ENCODE data around the gene CCDC40. TPM values are rescaled to one million over a fixed set of nuclear protein-coding genes. Genes with fewer than 3 reads are reported as not detected.

Gene CCDC40
- total and polyA plus RNA-seq, 2 of the 13 experiments (the other 11 are each of a cell fraction or from before 2014, with no cell fraction given): 4.1 to 5.5 TPM

- TF ChIP-seq ZNF256 (CRISPR knock-in tag; conservative IDR thresholded peaks at IDR 0.05) (no peak), TSC22D2 (CRISPR knock-in tag; IDR thresholded peaks at IDR 0.05; ENCODE audit: borderline replicate concordance) (no peak), GATAD2A (CRISPR knock-in tag; IDR thresholded peaks at IDR 0.05) (peak; percentile 81), ZNF761 (CRISPR knock-in tag; conservative IDR thresholded peaks at IDR 0.05) (no peak), CBX5 (CRISPR knock-in tag; IDR thresholded peaks at IDR 0.05; ENCODE audit: borderline replicate concordance) (no peak; the same call in 1 of the 2 replicates), CAMTA2 (CRISPR knock-in tag; IDR thresholded peaks at IDR 0.05; ENCODE audit: borderline replicate concordance) (no peak), KLF13 (CRISPR knock-in tag; IDR thresholded peaks at IDR 0.05) (no peak), RELA (CRISPR knock-in tag; IDR thresholded peaks at IDR 0.05) (no peak), TAF15 (IDR thresholded peaks at IDR 0.05; ENCODE audit: low read depth, low read length, poor library complexity, severe bottlenecking) (no peak), ASH2L (IDR thresholded peaks at IDR 0.05; ENCODE audit: insufficient read length, low read depth, low read length) (no peak), CBX2 (IDR thresholded peaks at IDR 0.05; ENCODE audit: low read depth, low read length) (no peak), CBX2 (CRISPR knock-in tag; IDR thresholded peaks at IDR 0.05; ENCODE audit: low read depth) (no peak), ZNF180 (CRISPR knock-in tag; IDR thresholded peaks at IDR 0.05; ENCODE audit: borderline replicate concordance, low read depth) (no peak), IRX3 (CRISPR knock-in tag; IDR thresholded peaks at IDR 0.05; ENCODE audit: borderline replicate concordance, low read depth) (no peak), NFE2 (CRISPR knock-in tag; IDR thresholded peaks at IDR 0.05) (peak; percentile 91), ZNF441 (CRISPR knock-in tag; IDR thresholded peaks at IDR 0.05; ENCODE audit: borderline replicate concordance) (no peak), ZNF547 (CRISPR knock-in tag; IDR thresholded peaks at IDR 0.05) (no peak), HDAC1 (CRISPR knock-in tag; IDR thresholded peaks at IDR 0.05) (no peak), FUBP1 (CRISPR knock-in tag; IDR thresholded peaks at IDR 0.05; ENCODE audit: borderline replicate concordance) (no peak), THAP11 (CRISPR knock-in tag; IDR thresholded peaks at IDR 0.05) (peak; percentile 41), TRIM24 (CRISPR knock-in tag; IDR thresholded peaks at IDR 0.05) (no peak)
- TF ChIP-seq, protein P1, sequence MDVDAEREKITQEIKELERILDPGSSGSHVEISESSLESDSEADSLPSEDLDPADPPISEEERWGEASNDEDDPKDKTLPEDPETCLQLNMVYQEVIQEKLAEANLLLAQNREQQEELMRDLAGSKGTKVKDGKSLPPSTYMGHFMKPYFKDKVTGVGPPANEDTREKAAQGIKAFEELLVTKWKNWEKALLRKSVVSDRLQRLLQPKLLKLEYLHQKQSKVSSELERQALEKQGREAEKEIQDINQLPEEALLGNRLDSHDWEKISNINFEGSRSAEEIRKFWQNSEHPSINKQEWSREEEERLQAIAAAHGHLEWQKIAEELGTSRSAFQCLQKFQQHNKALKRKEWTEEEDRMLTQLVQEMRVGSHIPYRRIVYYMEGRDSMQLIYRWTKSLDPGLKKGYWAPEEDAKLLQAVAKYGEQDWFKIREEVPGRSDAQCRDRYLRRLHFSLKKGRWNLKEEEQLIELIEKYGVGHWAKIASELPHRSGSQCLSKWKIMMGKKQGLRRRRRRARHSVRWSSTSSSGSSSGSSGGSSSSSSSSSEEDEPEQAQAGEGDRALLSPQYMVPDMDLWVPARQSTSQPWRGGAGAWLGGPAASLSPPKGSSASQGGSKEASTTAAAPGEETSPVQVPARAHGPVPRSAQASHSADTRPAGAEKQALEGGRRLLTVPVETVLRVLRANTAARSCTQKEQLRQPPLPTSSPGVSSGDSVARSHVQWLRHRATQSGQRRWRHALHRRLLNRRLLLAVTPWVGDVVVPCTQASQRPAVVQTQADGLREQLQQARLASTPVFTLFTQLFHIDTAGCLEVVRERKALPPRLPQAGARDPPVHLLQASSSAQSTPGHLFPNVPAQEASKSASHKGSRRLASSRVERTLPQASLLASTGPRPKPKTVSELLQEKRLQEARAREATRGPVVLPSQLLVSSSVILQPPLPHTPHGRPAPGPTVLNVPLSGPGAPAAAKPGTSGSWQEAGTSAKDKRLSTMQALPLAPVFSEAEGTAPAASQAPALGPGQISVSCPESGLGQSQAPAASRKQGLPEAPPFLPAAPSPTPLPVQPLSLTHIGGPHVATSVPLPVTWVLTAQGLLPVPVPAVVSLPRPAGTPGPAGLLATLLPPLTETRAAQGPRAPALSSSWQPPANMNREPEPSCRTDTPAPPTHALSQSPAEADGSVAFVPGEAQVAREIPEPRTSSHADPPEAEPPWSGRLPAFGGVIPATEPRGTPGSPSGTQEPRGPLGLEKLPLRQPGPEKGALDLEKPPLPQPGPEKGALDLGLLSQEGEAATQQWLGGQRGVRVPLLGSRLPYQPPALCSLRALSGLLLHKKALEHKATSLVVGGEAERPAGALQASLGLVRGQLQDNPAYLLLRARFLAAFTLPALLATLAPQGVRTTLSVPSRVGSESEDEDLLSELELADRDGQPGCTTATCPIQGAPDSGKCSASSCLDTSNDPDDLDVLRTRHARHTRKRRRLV (CRISPR knock-in tag; IDR thresholded peaks at IDR 0.05): no peak
- TF ChIP-seq, protein P2, sequence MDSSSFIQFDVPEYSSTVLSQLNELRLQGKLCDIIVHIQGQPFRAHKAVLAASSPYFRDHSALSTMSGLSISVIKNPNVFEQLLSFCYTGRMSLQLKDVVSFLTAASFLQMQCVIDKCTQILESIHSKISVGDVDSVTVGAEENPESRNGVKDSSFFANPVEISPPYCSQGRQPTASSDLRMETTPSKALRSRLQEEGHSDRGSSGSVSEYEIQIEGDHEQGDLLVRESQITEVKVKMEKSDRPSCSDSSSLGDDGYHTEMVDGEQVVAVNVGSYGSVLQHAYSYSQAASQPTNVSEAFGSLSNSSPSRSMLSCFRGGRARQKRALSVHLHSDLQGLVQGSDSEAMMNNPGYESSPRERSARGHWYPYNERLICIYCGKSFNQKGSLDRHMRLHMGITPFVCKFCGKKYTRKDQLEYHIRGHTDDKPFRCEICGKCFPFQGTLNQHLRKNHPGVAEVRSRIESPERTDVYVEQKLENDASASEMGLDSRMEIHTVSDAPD (CRISPR knock-in tag; IDR thresholded peaks at IDR 0.05): no peak
These were observed 27.6 kb downstream of the CCDC40 start (continued) for GRCh38 chr17:80063830-80064585.
